Panc1 (cell line): Measurements from ENCODE around the gene MPL. TPM values are rescaled to one million over a fixed set of nuclear protein-coding genes. Genes with fewer than 3 reads are reported as not detected.

ENCODE experiments used
- ATAC-seq: fragments of 200-7000 bp; cut with Tn5 transposase; 2 replicates; pipeline ENCODE4 v1.9.1; 2020; ENCODE audit warnings: mild to moderate bottlenecking, moderate library complexity
- BruUV-seq: library from RNA; stranded (reverse); fragments of 400-500 nt; replicated peaks from 2 replicates; lab custom pipeline; 2021; lab: Mats Ljungman, UMichigan
- CTCF ChIA-PET: fragments of 300-600 bp; sonication (Branson Sonifier 250); formaldehyde crosslinking; loops from one replicate; lab custom pipeline; 2022; ENCODE audit warnings: antibody characterized with exemption; lab: Charles Lee
- POLR2A ChIA-PET: fragments of 300-600 bp; sonication (Branson Sonifier 250); formaldehyde crosslinking; loops from one replicate; lab custom pipeline; 2022; ENCODE audit warnings: antibody characterized with exemption; lab: Charles Lee
- DNase-seq: peaks from one replicate; pipeline ENCODE4 v3.0.0-alpha.2; 2010; ENCODE audit warnings: low read depth, low spot score
- H3K27ac ChIP-seq: 2 replicates; pipeline ENCODE4 v1.5.1; 2011; ENCODE audit warnings: mild to moderate bottlenecking, low read length, inconsistent platforms
- H3K27me3 ChIP-seq: fragments of 200-500 bp; sonication (Bioruptor generic); 2 replicates; pipeline ENCODE4 v1.6.0; 2014; ENCODE audit warnings: low read length, inconsistent platforms; ENCODE audit not compliant: control insufficient read depth, insufficient read depth
- H3K36me3 ChIP-seq: fragments of 200-500 bp; sonication (Bioruptor generic); 2 replicates; pipeline ENCODE4 v1.5.1; 2014; ENCODE audit warnings: inconsistent platforms, mild to moderate bottlenecking, low read length, moderate library complexity; ENCODE audit not compliant: control insufficient read depth, insufficient read depth
- H3K4me1 ChIP-seq: 2 replicates; pipeline ENCODE4 v1.5.1; 2011; ENCODE audit warnings: inconsistent platforms, mild to moderate bottlenecking, low read length, moderate library complexity; ENCODE audit not compliant: control insufficient read depth, insufficient read depth
- H3K4me3 ChIP-seq, 2 experiments: 2 replicates each; pipeline ENCODE4 v1.5.1; 2011 to 2012; ENCODE audit warnings: low read depth in 2 of 2, low read length in 2 of 2, mild to moderate bottlenecking in 2 of 2, inconsistent platforms in 1 of 2, moderate library complexity in 1 of 2
- H3K9me3 ChIP-seq: fragments of 200-500 bp; sonication (Bioruptor generic); 2 replicates; pipeline ENCODE4 v1.5.1; 2014; ENCODE audit warnings: low read depth, mild to moderate bottlenecking, inconsistent platforms, low read length, moderate library complexity; ENCODE audit not compliant: control insufficient read depth, insufficient read depth
- POLR2AphosphoS5 ChIP-seq: IDR thresholded peaks from 2 replicates; pipeline ENCODE4 v1.6.1; 2012; ENCODE audit warnings: mild to moderate bottlenecking, low read depth, low read length, moderate library complexity
- TCF7L2 ChIP-seq: IDR thresholded peaks from 2 replicates; pipeline ENCODE4 v1.6.1; 2011; ENCODE audit warnings: mild to moderate bottlenecking, low read depth, low read length, inconsistent platforms
- in situ Hi-C: cut with HindIII; loops from 2 replicates; pipeline ENCODE4 v1.10.0; 2016; ENCODE audit warnings: low sequenced_read_pairs, low pct_unique_long_range_greater_than_20kb
- intact Hi-C: fragments of 100-400 bp; cut with micrococcal nuclease; formaldehyde crosslinking; loops from one replicate; pipeline ENCODE4 v1.10.0; 2022; ENCODE audit not compliant: unreplicated experiment
- total RNA-seq: library from RNA; stranded (reverse); gene quantifications from one replicate; pipeline ENCODE4 v1.2.1, GENCODE V29; 2021; ENCODE audit not compliant: unreplicated experiment
- TF ChIP-seq, protein P1 (sequence below): fragments of 450-650 bp; IDR thresholded peaks from 2 replicates; pipeline ENCODE4 v1.5.1; 2017; ENCODE audit warnings: mild to moderate bottlenecking

Gene MPL
- total RNA-seq, 1 experiment from 2014 or later, result not detected

DNA sequence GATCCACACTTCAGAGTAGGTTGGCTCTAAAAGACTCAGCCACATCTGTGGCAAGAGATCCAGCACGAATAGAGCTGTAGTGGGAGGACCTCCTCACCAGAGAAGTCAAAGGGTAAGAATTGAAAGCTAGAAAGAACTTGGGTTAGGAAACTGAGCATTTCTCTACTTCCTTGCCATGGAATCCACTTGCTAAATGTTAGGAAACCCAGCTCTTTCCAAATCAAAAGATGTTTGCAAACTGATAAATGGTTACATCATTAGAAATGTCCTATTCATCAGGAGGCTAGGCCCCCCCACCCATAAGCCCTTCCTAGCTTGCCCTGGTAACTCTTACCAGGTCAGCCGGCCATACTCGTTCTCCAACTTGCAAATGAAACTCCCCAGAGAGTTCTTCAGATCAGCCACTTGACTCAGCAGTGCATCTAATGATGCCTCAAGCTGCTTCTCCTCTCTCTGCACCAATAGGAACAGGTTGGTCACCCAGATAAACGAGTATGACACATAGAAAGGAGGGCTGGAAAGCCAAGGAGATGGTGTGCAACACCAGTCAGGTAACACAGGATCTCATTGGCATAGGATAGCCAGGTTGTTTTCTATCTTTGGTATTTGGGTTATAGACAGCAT lies 50.5 kb downstream of the MPL start:
- peaks cover 14% of the 10 kb centered on the region for H3K4me1 ChIP-seq
- peaks cover 31% of the 10 kb centered on the region for H3K36me3 ChIP-seq
- ChIA-PET POLR2A (no interaction called here), CTCF (no interaction called here)
- DNase-seq (no peak), ATAC-seq (no peak)
- peak overlapping the region; percentile 73 to 81 for H3K4me3 ChIP-seq
- H3K9me3 ChIP-seq, result no peaks in the 10 kb centered on the region
- H3K27me3 ChIP-seq, result no peaks in the 10 kb centered on the region
- in situ Hi-C loops (no loop called here), intact Hi-C loops (no loop called here)
- no TSS peak for BruUV-seq
- TF ChIP-seq, protein P1, sequence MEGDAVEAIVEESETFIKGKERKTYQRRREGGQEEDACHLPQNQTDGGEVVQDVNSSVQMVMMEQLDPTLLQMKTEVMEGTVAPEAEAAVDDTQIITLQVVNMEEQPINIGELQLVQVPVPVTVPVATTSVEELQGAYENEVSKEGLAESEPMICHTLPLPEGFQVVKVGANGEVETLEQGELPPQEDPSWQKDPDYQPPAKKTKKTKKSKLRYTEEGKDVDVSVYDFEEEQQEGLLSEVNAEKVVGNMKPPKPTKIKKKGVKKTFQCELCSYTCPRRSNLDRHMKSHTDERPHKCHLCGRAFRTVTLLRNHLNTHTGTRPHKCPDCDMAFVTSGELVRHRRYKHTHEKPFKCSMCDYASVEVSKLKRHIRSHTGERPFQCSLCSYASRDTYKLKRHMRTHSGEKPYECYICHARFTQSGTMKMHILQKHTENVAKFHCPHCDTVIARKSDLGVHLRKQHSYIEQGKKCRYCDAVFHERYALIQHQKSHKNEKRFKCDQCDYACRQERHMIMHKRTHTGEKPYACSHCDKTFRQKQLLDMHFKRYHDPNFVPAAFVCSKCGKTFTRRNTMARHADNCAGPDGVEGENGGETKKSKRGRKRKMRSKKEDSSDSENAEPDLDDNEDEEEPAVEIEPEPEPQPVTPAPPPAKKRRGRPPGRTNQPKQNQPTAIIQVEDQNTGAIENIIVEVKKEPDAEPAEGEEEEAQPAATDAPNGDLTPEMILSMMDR, result no peak
- TF ChIP-seq POLR2AphosphoS5 (no peak), TCF7L2 (no peak)
- 0 out of 2 replicates have a peak overlapping the region, but pooled peaks have one; percentile 18 for H3K27ac ChIP-seq

DNA sequence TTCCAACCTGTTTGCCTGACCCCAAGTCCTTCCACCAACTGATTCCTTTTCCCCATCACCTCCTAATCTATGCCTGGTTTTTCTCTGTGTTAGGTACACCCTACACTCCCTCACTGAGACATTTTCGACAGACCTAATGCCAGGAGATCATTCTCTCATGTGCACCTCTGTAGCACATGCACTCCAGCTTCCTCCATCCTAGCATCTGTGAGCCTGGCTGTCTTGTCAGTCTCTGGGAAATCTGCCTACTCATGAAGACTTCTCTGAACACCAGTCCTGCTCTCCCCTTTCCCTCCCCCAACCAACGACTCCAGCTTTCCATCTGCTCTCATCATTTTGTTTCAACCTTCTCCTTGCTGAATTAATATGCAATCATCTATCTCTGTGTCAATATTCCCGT lies 51.0 kb downstream of the MPL start:
- POLR2A ChIA-PET, result no interaction called here
- peak overlapping the region; percentile 90 for H3K27ac ChIP-seq

DNA sequence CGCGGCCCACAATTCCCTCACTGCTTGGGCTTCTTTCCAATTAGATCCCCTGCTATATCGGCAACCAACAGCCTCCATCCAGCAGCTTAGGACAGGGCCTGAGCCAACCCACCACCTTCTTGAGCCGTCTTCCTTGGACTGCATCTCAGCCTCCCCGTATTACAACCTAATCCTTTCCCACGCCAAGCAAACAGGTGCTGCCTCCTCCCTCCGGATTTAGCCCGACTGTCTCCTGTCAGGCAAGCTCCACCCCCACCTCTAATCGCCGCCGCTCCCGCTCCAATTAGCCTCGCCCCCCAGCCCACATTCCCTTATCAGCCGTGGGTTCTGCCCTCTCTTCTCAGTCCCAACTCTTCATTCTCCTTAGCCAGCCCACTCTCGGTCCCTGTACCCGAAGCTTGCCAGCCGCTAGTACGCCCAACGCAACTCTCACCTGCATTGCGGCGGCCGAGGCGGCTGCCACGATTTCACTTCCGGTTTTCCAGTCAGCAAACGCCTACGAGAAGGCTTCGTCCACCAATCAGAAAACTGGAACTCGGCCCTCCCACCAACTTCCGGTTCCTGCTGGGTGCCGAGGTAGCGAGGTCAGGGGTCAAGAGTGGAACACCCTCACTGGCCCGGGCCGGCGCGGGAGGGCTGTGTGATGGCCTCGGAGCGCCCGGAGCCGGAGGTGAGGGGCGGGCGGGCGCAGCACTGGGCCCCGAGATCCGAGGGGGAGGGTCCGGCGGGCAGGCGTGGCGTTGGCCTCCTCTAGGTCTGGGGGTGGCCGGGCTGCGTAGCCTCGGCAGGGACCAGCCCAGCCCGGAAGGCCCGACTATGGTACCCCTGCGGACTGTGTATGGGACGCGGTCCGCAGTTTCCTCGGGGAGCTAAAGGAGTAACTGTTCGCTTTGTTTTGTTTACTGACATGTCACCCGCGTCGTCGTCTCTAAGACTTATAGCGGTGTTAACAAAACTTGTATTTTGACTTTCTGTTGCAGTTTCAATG lies 52.0 kb downstream of the MPL start, which contains the start of the genes MED8 and SZT2:
TSS of gene MED8 (minus strand) at position 475 of the 988 bp plus-strand sequence. CDS start at position 439, 36 bp downstream.
TSS of gene SZT2 (plus strand) at position 574 of the 988 bp plus-strand sequence. CDS start at position 644, 70 bp downstream.
- intact Hi-C loops, result no loop called here

More for the DNA sequence above, 51.0 kb downstream of the MPL start:
- DNase-seq, result no peak
- BruUV-seq, result no TSS peak
- H3K4me3 ChIP-seq, result peak overlapping the region; percentile 73 to 81
- peaks cover 14% of the 10 kb centered on the region for H3K4me1 ChIP-seq
- in situ Hi-C loops, result no loop called here
- no peak for ATAC-seq
- CTCF ChIA-PET, result no interaction called here
- H3K36me3 ChIP-seq, result peaks cover 28% of the 10 kb centered on the region
- TF ChIP-seq POLR2AphosphoS5, result no peak
- no peaks in the 10 kb centered on the region for H3K27me3 ChIP-seq
- H3K9me3 ChIP-seq, result no peaks in the 10 kb centered on the region
- intact Hi-C loops, result no loop called here

More for the DNA sequence above, 52.0 kb downstream of the MPL start, which contains the start of the genes MED8 and SZT2:
- Histone ChIP-seq H3K9me3 (no peaks in the 10 kb centered on the region), H3K27me3 (no peaks in the 10 kb centered on the region), H3K27ac (peak within 1 kb of the TSS; percentile 90), H3K4me3 (peak within 1 kb of the TSS; percentile 73 to 81), H3K4me1 (peaks cover 14% of the 10 kb centered on the region), H3K36me3 (peaks cover 20% of the 10 kb centered on the region; the same call in 1 of the 2 replicates)
- ChIA-PET POLR2A (interaction anchor here (0.7 kb wide), 1 partner anchor 122 kb away, joined by 7 read pairs; no protein-coding TSS in a partner anchor), CTCF (no interaction called here)
- DNase-seq (peak; percentile 90), ATAC-seq (peak; percentile 99)
- no TSS peak for BruUV-seq
- TF ChIP-seq POLR2AphosphoS5 (peak; percentile 93), TCF7L2 (no peak)
- in situ Hi-C loops, result no loop called here
